ENCODE results near the gene LRRC8D. TPM values are rescaled to one million over a fixed set of nuclear protein-coding genes. Genes with fewer than 3 reads are reported as not detected.
A peak's percentile ranks its signal among the peaks of the same experiment; 100 is the strongest.

Gene LRRC8D
- total and polyA plus RNA-seq, 11 donors = 2.1 to 16.5 (median 8.0) TPM

GRCh38 chr1:89905395-89906058 is 84.7 kb downstream of the LRRC8D start:
- TF ChIP-seq, protein P1, sequence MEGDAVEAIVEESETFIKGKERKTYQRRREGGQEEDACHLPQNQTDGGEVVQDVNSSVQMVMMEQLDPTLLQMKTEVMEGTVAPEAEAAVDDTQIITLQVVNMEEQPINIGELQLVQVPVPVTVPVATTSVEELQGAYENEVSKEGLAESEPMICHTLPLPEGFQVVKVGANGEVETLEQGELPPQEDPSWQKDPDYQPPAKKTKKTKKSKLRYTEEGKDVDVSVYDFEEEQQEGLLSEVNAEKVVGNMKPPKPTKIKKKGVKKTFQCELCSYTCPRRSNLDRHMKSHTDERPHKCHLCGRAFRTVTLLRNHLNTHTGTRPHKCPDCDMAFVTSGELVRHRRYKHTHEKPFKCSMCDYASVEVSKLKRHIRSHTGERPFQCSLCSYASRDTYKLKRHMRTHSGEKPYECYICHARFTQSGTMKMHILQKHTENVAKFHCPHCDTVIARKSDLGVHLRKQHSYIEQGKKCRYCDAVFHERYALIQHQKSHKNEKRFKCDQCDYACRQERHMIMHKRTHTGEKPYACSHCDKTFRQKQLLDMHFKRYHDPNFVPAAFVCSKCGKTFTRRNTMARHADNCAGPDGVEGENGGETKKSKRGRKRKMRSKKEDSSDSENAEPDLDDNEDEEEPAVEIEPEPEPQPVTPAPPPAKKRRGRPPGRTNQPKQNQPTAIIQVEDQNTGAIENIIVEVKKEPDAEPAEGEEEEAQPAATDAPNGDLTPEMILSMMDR (IDR thresholded peaks at IDR 0.05) = no peak
- no peak for TF ChIP-seq POLR2A (IDR thresholded peaks at IDR 0.05)
- no peaks in the 10 kb centered on the region for H3K36me3 ChIP-seq
- intact Hi-C loops (cut with DNase I) = loop anchor here in 4 of 10 donors (5.0 to 10.0 kb wide), 3 partner anchors 33 to 63 kb away; no protein-coding TSS in a partner anchor
- peak overlapping the region in 1 of 12 donors; percentile 69 for H3K27ac ChIP-seq
- no peaks in the 10 kb centered on the region for H3K27me3 ChIP-seq
- DNase-seq = no peak
- WGBS, 4 donors = 90 to 93% (median 92%) methylated on average over 5 of the region's 5 CpGs
- H3K4me3 ChIP-seq = no peak overlapping the region
- peaks cover 6 to 77% (median 47%) of the 10 kb centered on the region in 12 donors for H3K4me1 ChIP-seq
- no peaks in the 10 kb centered on the region for H3K9me3 ChIP-seq
- ATAC-seq = no peak

- no peaks in the 10 kb centered on the region for H3K9me3 ChIP-seq
- H3K27me3 ChIP-seq = no peaks in the 10 kb centered on the region
- TF ChIP-seq, protein P1 (IDR thresholded peaks at IDR 0.05) = no peak
- peaks cover 6 to 78% (median 48%) of the 10 kb centered on the region in 12 donors for H3K4me1 ChIP-seq
- DNase-seq (no peak), ATAC-seq (no peak)
- no peaks in the 10 kb centered on the region for H3K36me3 ChIP-seq
- intact Hi-C loops (cut with DNase I) = loop anchor here in 4 of 10 donors (5.0 to 10.0 kb wide), 3 partner anchors 34 to 64 kb away; no protein-coding TSS in a partner anchor
- no peak overlapping the region for H3K4me3 ChIP-seq
- WGBS, 4 donors = 88 to 95% (median 90%) methylated on average over 5 of the region's 5 CpGs
- H3K27ac ChIP-seq = peak overlapping the region in 11 of 12 donors; percentile 24 to 66 (median 57)
Measured at GRCh38 chr1:89906088-89906487, 85.3 kb downstream of the LRRC8D start.

- 88 to 93% (median 91%) methylated on average over 2 of the region's 2 CpGs for WGBS, 4 donors
- Histone ChIP-seq H3K9me3 (no peaks in the 10 kb centered on the region), H3K36me3 (no peaks in the 10 kb centered on the region), H3K4me3 (no peak overlapping the region), H3K27me3 (no peaks in the 10 kb centered on the region), H3K27ac (peak overlapping the region in 6 of 12 donors; percentile 45 to 71 (median 60)), H3K4me1 (peaks cover 6 to 80% (median 48%) of the 10 kb centered on the region in 12 donors)
- intact Hi-C loops (cut with DNase I) = loop anchor here in 4 of 10 donors (5.0 to 10.0 kb wide), 3 partner anchors 35 to 65 kb away; no protein-coding TSS in a partner anchor
- DNase-seq = no peak
- no peak for ATAC-seq
- TF ChIP-seq, protein P1 (IDR thresholded peaks at IDR 0.05) = no peak
- TF ChIP-seq POLR2A (IDR thresholded peaks at IDR 0.05) = no peak
Measured at GRCh38 chr1:89907727-89908212, 86.9 kb downstream of the LRRC8D start.

GRCh38 chr1:89908273-89908671 is 87.4 kb downstream of the LRRC8D start:
- intact Hi-C loops (cut with DNase I) = loop anchor here in 4 of 10 donors (5.0 to 10.0 kb wide), 3 partner anchors 36 to 66 kb away; no protein-coding TSS in a partner anchor
- Histone ChIP-seq H3K4me3 (no peak overlapping the region), H3K27ac (peak overlapping the region in 11 of 12 donors; percentile 17 to 77 (median 48)), H3K36me3 (no peaks in the 10 kb centered on the region), H3K4me1 (peaks cover 6 to 75% (median 47%) of the 10 kb centered on the region in 12 donors), H3K27me3 (no peaks in the 10 kb centered on the region), H3K9me3 (no peaks in the 10 kb centered on the region)
- TF ChIP-seq, protein P1 (IDR thresholded peaks at IDR 0.05) = no peak
- no peak for TF ChIP-seq POLR2A (IDR thresholded peaks at IDR 0.05)
- ATAC-seq = no peak
- no peak for DNase-seq
- 93 to 100% (median 95%) methylated on average over 2 of the region's 2 CpGs for WGBS, 4 donors

All from heart left ventricle (tissue), 16 donors.